Smooth muscle cell of the brain vasculature (primary cell): ENCODE measurements around the gene ITGB6.

Experiments
- DNase-seq: peaks from one replicate; pipeline ENCODE4 v3.0.0-alpha.2; 2012; ENCODE audit warnings: low read depth, low spot score

The ITGB6 gene

GRCh38 chr2:160222546-160223283 is 22.6 kb upstream of the ITGB6 start:
- DNase-seq = no peak

- no peak for DNase-seq
Measured at GRCh38 chr2:160221391-160222276, 21.6 kb upstream of the ITGB6 start.

- no peak for DNase-seq
Measured at GRCh38 chr2:160220545-160221009, 20.5 kb upstream of the ITGB6 start.

GRCh38 chr2:160220026-160220425 is 20.0 kb upstream of the ITGB6 start:
- DNase-seq = no peak

GRCh38 chr2:160214461-160215445 is 14.7 kb upstream of the ITGB6 start:
- no peak for DNase-seq

GRCh38 chr2:160213511-160213910 is 13.4 kb upstream of the ITGB6 start:
- DNase-seq = no peak

- DNase-seq = no peak
Measured at GRCh38 chr2:160210599-160211138, 10.6 kb upstream of the ITGB6 start.

- DNase-seq = no peak
Measured at GRCh38 chr2:160209516-160209856, 9.4 kb upstream of the ITGB6 start.

- DNase-seq = no peak
Measured at GRCh38 chr2:160208655-160209515, 8.8 kb upstream of the ITGB6 start.

GRCh38 chr2:160207804-160208654 is 8.0 kb upstream of the ITGB6 start:
- peak; percentile 74 for DNase-seq

GRCh38 chr2:160207271-160207670 is 7.2 kb upstream of the ITGB6 start:
- DNase-seq = no peak

GRCh38 chr2:160206436-160206835 is 6.4 kb upstream of the ITGB6 start:
- no peak for DNase-seq

- peak; percentile 73 for DNase-seq
Measured at GRCh38 chr2:160205505-160205904, 5.4 kb upstream of the ITGB6 start.

- no peak for DNase-seq
Measured at GRCh38 chr2:160203422-160203821, 3.4 kb upstream of the ITGB6 start.

- no peak for DNase-seq
Measured at GRCh38 chr2:160203007-160203406, 2.9 kb upstream of the ITGB6 start.

GRCh38 chr2:160201849-160202539 is 1.9 kb upstream of the ITGB6 start:
- DNase-seq = no peak

- no peak for DNase-seq
Measured at GRCh38 chr2:160200921-160201320, 849 bp upstream of the ITGB6 start.

GRCh38 chr2:160199053-160199452 is 1.0 kb downstream of the ITGB6 start:
- no peak for DNase-seq

GRCh38 chr2:160197587-160197986 is 2.5 kb downstream of the ITGB6 start:
- DNase-seq = no peak
